ENCODE results near the gene RIOK1.

The RIOK1 gene

DNA sequence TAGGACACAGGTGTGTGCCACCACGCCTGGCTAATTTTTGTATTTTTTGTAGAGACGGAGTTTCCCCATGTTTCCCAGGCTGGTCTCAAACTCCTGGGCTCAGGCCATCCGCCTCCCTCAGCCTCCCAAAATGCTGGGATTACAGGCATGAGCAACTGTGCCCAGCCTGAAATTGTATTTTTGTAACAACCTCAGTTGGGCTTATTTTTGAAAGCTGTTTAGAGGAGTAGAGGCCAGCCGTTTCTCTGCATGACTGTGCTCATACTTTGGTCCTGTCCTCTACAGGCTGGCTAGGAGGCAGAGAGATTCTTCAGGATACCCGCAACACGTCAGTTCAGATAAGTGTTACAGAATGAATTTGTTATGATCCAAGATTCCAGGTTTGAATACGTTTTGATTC is 22.2 kb upstream of the RIOK1 start:
- TF ChIP-seq CTCF (IDR thresholded peaks at IDR 0.05; ENCODE audit: control extremely low read depth, extremely low read depth, low read depth, missing control alignments) = no peak
- CTCF ChIA-PET = interaction anchor here (1.4 kb wide), 1 partner anchor 12 kb away, joined by 4 read pairs; no protein-coding TSS in a partner anchor
- DNase-seq (ENCODE audit: extremely low spot score) = no peak
- POLR2A ChIA-PET = no interaction called here

- POLR2A ChIA-PET = no interaction called here
- CTCF ChIA-PET = interaction anchor here (0.8 kb wide), 1 partner anchor 9 kb away, joined by 4 read pairs; no protein-coding TSS in a partner anchor
- no peak for TF ChIP-seq CTCF (IDR thresholded peaks at IDR 0.05; ENCODE audit: control extremely low read depth, extremely low read depth, low read depth, missing control alignments)
- DNase-seq (ENCODE audit: extremely low spot score) = no peak
Observed at GRCh38 chr6:7373739-7374138, 15.9 kb upstream of the RIOK1 start.

GRCh38 chr6:7377961-7378360 is 11.6 kb upstream of the RIOK1 start:
- CTCF ChIA-PET = interaction anchor here (1.6 kb wide), 1 partner anchor 102 kb away, joined by 4 read pairs; no protein-coding TSS in a partner anchor
- DNase-seq (ENCODE audit: extremely low spot score) = no peak
- POLR2A ChIA-PET = no interaction called here
- no peak for TF ChIP-seq CTCF (IDR thresholded peaks at IDR 0.05; ENCODE audit: control extremely low read depth, extremely low read depth, low read depth, missing control alignments)

DNA sequence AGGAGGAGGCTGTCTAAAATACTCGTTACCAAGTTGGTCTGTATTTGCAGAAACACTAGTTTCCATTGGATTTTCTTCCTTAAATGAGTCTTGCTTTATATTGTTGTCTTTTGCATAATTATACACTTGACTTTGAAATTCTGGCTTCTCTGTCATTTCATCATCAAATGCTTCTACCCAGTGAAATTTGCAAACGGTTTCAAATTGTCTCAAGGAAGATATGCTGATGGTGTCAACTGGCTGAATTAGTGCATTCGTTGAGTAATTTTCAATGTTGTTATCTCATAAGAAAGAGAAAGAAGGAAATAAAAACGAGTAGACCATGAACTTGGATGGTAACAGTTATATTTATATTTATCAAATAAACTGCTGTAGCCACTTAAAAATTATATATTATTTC is 10.9 kb upstream of the RIOK1 start:
- no peak for TF ChIP-seq CTCF (IDR thresholded peaks at IDR 0.05; ENCODE audit: control extremely low read depth, extremely low read depth, low read depth, missing control alignments)
- POLR2A ChIA-PET = no interaction called here
- CTCF ChIA-PET = interaction anchor here (1.6 kb wide), 1 partner anchor 103 kb away, joined by 4 read pairs; no protein-coding TSS in a partner anchor
- DNase-seq (ENCODE audit: extremely low spot score) = no peak

DNA sequence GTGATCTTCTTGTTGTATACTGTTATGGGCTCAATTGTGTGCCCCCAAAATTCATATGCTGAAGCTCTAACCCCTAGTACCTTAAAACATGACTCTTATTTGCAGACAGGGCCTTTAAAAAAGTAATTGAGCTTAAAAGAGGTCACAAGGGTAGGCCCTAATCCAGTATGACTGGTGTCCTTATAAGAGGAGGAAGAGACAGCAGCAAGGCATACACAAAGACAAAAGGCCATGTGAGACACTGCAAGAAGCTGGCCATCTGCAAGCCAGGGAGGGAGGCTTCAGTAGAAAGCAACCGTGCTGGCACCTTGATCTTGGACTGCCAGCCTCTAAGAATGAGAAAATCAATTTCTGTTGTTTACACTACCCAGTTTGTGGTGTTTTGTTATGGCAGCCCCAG is 8.5 kb upstream of the RIOK1 start:
- TF ChIP-seq CTCF (IDR thresholded peaks at IDR 0.05; ENCODE audit: control extremely low read depth, extremely low read depth, low read depth, missing control alignments) = no peak
- no peak for DNase-seq (ENCODE audit: extremely low spot score)
- ChIA-PET CTCF (no interaction called here), POLR2A (no interaction called here)

GRCh38 chr6:7389162-7389450 is 502 bp upstream of the RIOK1 start:
- no peak for TF ChIP-seq CTCF (IDR thresholded peaks at IDR 0.05; ENCODE audit: control extremely low read depth, extremely low read depth, low read depth, missing control alignments)
- CTCF ChIA-PET = interaction anchor here (1.2 to 6.1 kb wide), 6 partner anchors 74 to 713 kb away, joined by 3 to 25 read pairs (median 6); no protein-coding TSS in a partner anchor
- no peak for DNase-seq (ENCODE audit: extremely low spot score)
- POLR2A ChIA-PET = interaction anchor here (0.7 kb wide), 1 partner anchor 76 kb away, joined by 3 read pairs; the partner anchor contains the start of gene SSR1
